Kidney (tissue), 14 donors: ENCODE measurements around the gene PLXNA2. TPM values are rescaled to one million over a fixed set of nuclear protein-coding genes. Genes with fewer than 3 reads are reported as not detected.

ENCODE experiments used
- DNase-seq, 5 donors: peaks; one replicate each; pipeline ENCODE4 v3.0.0-alpha.2; 2013 to 2020
- FAIRE-seq: peaks from 2 replicates; lab custom pipeline; 2012; peaks lifted over from hg19 to GRCh38; lab: Jason Lieb, UNC
- H3K27ac ChIP-seq, 2 donors: one replicate each; pipeline ENCODE4 v1.7.0; 2013; ENCODE audit warnings: low read depth in 2 of 2, low read length in 2 of 2, inconsistent platforms in 1 of 2
- H3K27me3 ChIP-seq: one replicate; pipeline ENCODE4 v1.7.1; 2013; ENCODE audit warnings: low read length, inconsistent platforms; ENCODE audit not compliant: control insufficient read depth, insufficient read depth
- H3K36me3 ChIP-seq, 3 donors: one replicate each; pipeline versions ENCODE4 v1.7.0 to v1.7.1; 2013; ENCODE audit warnings: low read length in 3 of 3, control low read depth in 1 of 3, inconsistent platforms in 1 of 3; ENCODE audit not compliant: insufficient read depth in 3 of 3, control insufficient read depth in 2 of 3
- H3K4me1 ChIP-seq, 3 donors: one replicate each; pipeline versions ENCODE4 v1.7.0 to v1.7.1; 2013; ENCODE audit warnings: low read length in 3 of 3, inconsistent platforms in 1 of 3, low read depth in 1 of 3; ENCODE audit not compliant: control insufficient read depth in 2 of 3, insufficient read depth in 2 of 3
- H3K4me3 ChIP-seq, 3 donors: one replicate each; pipeline versions ENCODE4 v1.7.0 to v1.8.1; 2013; ENCODE audit warnings: low read length in 3 of 3, control low read depth in 1 of 3, inconsistent platforms in 1 of 3
- H3K9ac ChIP-seq, 3 donors: one replicate each; pipeline versions ENCODE4 v1.7.0 to v1.7.1; 2013; ENCODE audit warnings: low read length in 3 of 3, control low read depth in 1 of 3, inconsistent platforms in 1 of 3
- H3K9me3 ChIP-seq, 3 donors: one replicate each; pipeline versions ENCODE4 v1.7.0 to v1.7.1; 2013; ENCODE audit warnings: low read length in 3 of 3, control low read depth in 1 of 3, inconsistent platforms in 1 of 3; ENCODE audit not compliant: control insufficient read depth in 2 of 3, insufficient read depth in 1 of 3
- CTCF ChIP-seq: IDR thresholded peaks from 3 replicates; pipeline ENCODE4 v1.5.1; 2012; ENCODE audit warnings: mild to moderate bottlenecking, moderate library complexity, borderline replicate concordance; ENCODE audit not compliant: insufficient read depth; ENCODE audit errors: extremely low read depth
- intact Hi-C: fragments of 100-400 bp; cut with DNase I; formaldehyde crosslinking; loops from one replicate; pipeline ENCODE4 v1.11.1; 2022
- polyA plus RNA-seq: library from polyadenylated mRNA; stranded (reverse); fragments of 350-450 nt; fragmentation: Illumina TruSeq; extraction: RNeasy Lipid Tissue Mini Kit (QIAGEN cat#74804); gene quantifications from one replicate; pipeline ENCODE4 v1.2.3, GENCODE V29; 2014; ENCODE audit warnings: low read depth, low replicate concordance; ENCODE audit not compliant: insufficient read depth
- total RNA-seq: library from RNA; stranded (reverse); fragmentation: NEBNext Ultra II Directional; extraction: Animal tissue kit (Norgen Biotek cat#: 25700); gene quantifications from one replicate; pipeline ENCODE4 v1.2.1, GENCODE V29; 2021
- donor health status: control.
- donor health status: control.
- donor health status: control.
- donor health status: control.
- donor health status: control.
- donor health status: DM: yes; HTN: yes; CAD: no.
- donor health status: Normal renal cell carcinoma (clear cell type).

PLXNA2 gene
- total and polyA plus RNA-seq, 2 donors from 2014 or later, result 2.4 to 27.9 TPM

DNA sequence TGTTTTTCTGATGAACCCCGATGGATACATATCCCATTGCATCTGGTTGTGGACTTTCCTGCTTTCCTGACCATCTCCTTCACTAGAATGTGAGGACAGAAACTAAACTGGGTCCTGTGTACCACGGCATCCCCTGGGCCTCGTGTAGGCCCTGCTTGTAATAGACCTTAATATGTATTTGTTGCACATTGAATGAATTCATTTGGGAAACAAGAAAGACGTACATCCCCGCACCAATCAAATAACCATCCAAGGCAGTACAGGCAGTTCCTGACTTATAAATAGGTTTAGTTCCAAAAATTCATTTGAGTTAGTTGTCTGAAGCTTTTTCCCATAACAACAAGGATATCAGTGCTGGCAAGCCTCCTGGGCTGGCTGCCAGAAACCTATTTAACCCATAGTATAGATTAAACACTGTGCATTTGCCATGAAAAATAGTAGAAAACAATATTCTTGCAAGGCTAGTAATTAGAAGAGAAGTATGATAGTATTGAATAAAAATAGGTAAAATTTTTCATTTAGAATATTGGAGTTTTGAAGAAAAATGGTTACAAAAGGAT, 251.4 kb downstream of the PLXNA2 start:
- DNase-seq (no peak), FAIRE-seq (no peak)
- Histone ChIP-seq H3K9ac (no peak overlapping the region), H3K4me3 (no peak overlapping the region), H3K4me1 (no peaks in the 10 kb centered on the region), H3K36me3 (no peaks in the 10 kb centered on the region), H3K27me3 (no peaks in the 10 kb centered on the region), H3K27ac (no peak overlapping the region), H3K9me3 (no peaks in the 10 kb centered on the region)
- intact Hi-C loops, result no loop called here
- no peak for TF ChIP-seq CTCF

GRCh38 chr1:207991583-207992026, 252.6 kb downstream of the PLXNA2 start:
- FAIRE-seq (no peak), DNase-seq (no peak)
- Histone ChIP-seq H3K36me3 (no peaks in the 10 kb centered on the region), H3K27me3 (no peaks in the 10 kb centered on the region), H3K9me3 (no peaks in the 10 kb centered on the region), H3K4me3 (no peak overlapping the region), H3K27ac (no peak overlapping the region), H3K9ac (no peak overlapping the region), H3K4me1 (no peaks in the 10 kb centered on the region)
- no peak for TF ChIP-seq CTCF
- intact Hi-C loops, result no loop called here

- TF ChIP-seq CTCF, result no peak
- Histone ChIP-seq H3K27ac (no peak overlapping the region), H3K36me3 (no peaks in the 10 kb centered on the region), H3K9ac (no peak overlapping the region), H3K4me1 (no peaks in the 10 kb centered on the region), H3K27me3 (no peaks in the 10 kb centered on the region), H3K4me3 (no peak overlapping the region), H3K9me3 (no peaks in the 10 kb centered on the region)
- intact Hi-C loops, result no loop called here
- DNase-seq (no peak), FAIRE-seq (no peak)
Measured at GRCh38 chr1:207990876-207991582, 253.2 kb downstream of the PLXNA2 start.
